ENCODE measurements around the gene GZMM.

DNA sequence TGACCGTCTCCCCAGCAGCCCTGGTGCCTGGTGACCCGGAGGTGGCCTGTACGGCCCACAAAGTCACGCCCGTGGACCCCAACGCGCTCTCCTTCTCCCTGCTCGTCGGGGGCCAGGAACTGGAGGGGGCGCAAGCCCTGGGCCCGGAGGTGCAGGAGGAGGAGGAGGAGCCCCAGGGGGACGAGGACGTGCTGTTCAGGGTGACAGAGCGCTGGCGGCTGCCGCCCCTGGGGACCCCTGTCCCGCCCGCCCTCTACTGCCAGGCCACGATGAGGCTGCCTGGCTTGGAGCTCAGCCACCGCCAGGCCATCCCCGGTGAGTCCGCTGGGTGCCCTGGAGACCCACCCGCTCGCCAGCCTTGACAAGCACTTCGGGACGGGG, 45.4 kb upstream of the GZMM start:
- TF ChIP-seq POLR2A (IDR thresholded peaks at IDR 0.05), result no peak
- TF ChIP-seq, protein P1, sequence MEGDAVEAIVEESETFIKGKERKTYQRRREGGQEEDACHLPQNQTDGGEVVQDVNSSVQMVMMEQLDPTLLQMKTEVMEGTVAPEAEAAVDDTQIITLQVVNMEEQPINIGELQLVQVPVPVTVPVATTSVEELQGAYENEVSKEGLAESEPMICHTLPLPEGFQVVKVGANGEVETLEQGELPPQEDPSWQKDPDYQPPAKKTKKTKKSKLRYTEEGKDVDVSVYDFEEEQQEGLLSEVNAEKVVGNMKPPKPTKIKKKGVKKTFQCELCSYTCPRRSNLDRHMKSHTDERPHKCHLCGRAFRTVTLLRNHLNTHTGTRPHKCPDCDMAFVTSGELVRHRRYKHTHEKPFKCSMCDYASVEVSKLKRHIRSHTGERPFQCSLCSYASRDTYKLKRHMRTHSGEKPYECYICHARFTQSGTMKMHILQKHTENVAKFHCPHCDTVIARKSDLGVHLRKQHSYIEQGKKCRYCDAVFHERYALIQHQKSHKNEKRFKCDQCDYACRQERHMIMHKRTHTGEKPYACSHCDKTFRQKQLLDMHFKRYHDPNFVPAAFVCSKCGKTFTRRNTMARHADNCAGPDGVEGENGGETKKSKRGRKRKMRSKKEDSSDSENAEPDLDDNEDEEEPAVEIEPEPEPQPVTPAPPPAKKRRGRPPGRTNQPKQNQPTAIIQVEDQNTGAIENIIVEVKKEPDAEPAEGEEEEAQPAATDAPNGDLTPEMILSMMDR (IDR thresholded peaks at IDR 0.05), result no peak

Measured in thyroid gland (tissue), 4 donors.